HG02623 (cell line): ENCODE data around the gene AP1M1.
A peak's percentile ranks its signal among the peaks of the same experiment; 100 is the strongest.

Source experiments
- ATAC-seq: cut with Tn5 transposase; IDR thresholded peaks from one replicate; pipeline ENCODE4 v1.9.1; 2021; ENCODE audit warnings: moderate library complexity; ENCODE audit not compliant: unreplicated experiment

The AP1M1 gene

GRCh38 chr19:16229322-16229641, 31.6 kb downstream of the AP1M1 start:
- ATAC-seq: no peak

DNA sequence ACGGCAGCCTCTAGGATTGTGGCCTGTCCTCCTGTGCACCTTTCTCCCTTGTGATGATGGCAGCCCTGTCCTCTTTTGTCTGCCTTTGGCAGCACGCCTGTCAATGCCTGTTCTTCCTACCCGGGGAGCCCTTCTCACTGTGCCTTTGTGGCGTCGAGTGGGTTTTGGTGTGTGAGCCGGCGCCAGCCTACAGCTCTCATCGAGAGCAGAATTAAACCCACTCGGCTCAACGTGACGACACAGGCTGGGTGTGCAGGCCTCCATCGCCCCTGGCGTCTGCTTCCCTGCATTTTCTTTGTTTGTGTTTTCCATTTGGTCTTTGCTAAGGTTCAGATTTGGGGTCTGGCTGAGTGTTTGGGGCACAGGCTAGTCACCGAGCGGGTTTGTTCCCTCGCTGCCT, 34.4 kb downstream of the AP1M1 start:
- ATAC-seq: no peak

DNA sequence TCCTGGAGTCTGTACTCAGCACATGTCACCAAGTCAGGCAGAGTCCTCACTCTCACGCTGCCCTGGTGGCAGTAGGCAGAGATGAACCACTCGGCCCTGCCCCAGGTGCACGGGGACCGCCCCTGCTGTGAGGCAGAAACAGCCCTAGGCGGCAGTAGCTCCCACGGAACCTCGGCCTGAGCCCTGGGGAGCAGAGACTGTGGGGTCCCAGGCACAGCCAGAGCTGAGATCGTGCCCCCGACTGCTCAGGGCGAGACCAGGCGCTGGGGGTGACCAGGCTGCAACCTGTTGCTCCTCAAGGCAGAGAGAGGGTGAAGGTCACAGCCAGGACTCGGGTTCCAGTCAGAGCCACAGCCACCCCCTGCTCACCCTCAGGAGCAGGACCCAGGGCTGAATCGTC, 34.9 kb downstream of the AP1M1 start:
- ATAC-seq: no peak

DNA sequence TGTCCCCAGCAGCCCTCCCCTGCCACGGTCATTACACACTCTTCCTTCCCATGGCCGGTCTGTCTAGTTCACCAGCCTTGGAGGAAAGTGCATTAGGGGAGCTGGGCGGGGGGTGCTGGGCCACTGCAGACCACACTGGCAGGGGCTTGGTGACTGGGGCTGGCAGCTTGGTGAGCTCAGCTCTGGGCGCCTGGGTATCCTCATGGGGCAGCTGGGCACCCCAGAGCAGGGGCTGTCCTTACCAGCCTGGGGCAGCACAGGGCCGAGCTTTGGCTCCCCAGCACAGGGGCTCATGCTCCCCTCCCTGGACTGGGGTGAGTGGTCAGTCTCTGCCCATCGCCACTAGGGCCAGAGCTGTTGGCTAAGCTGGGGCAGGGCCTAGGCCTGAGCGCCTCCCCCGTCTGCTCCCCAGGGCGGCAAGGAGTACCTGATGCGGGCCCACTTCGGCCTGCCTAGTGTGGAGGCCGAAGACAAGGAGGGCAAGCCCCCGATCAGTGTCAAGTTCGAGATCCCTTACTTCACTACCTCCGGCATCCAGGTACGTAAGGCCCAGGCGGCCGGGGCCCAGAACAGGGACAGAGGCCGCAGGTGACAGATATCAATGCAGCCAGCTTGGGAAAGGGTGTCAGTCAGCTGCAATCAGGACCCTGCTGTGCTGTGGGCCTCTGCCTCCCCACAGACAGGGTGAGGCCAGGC, 35.5 kb downstream of the AP1M1 start:
- no peak for ATAC-seq

DNA sequence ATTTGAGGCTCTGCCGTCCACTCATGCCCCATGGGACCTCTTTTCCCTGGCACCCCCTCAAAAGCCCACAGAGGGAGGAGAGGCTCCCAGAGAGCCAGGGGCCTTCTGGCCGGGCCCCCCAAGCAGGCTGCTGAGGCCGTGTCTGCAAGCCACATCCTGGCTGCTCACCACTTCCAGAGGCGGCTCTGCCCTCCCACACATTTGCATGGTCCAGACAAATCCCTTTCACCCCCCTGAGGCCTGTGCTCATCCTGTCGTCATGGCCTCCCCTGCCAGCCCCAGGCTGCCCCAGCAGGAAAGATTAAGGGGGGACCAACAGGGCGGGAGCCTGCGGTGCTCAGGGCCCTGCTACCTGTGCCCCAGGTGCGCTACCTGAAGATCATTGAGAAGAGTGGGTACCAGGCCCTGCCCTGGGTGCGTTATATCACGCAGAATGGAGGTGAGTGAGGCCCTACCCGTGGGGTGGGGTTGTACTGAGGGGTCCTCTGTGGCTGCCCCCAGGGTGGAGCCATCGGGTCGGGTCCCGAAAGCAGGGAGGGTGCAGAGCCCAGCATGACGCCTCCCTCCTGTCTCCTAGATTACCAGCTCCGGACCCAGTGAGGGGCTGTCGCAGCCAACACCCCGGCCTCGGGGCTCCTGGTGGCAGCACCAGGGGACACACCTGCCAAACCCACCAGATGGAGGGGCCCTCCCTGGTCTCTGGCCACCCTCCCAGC, 36.3 kb downstream of the AP1M1 start:
- no peak for ATAC-seq

DNA sequence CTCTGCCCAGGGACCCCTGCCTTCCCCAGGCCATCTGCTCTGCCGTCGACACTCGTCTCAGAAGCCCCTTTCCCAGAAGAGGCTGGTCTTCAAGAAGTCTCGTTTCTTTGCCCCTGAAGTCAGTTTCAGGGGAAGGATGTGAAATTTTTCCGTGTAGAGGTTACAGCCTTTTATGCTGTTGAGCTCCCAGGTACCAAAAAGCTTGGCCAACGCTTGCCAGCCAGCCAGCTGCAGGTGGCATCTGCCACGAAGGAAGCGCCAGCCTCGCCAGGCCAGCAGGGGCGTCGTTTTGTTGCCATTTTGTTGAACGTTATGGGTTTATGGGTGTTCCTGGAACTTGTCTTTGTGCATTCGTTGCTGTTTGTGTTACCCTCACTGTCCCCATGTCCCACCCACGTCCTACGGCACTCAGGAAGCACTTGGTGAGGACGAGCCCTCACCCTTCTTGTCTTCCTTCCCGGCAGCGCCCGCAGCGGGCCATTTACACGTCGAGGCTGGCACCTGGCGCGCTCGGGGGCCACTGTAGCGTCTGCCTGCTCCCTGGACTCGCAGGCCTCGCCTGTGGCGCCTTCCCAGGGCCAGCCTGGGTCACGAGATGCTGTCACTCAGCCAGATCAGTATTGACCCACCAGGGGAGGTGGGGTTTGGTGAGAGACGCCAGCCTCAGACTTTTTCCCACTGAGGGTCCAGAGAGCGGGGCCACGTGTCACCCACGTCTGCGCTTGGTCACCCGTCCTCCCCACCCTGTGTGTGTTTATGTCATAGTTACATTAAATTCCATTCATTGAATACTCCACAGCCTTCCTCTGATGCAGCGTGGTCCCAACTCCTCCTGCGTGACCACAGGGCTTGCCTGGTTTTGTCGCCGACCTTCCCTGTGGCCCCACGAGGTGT, 37.1 kb downstream of the AP1M1 start:
- ATAC-seq: no peak

- ATAC-seq: no peak
These were observed 38.3 kb downstream of the AP1M1 start for GRCh38 chr19:16235811-16236652.

DNA sequence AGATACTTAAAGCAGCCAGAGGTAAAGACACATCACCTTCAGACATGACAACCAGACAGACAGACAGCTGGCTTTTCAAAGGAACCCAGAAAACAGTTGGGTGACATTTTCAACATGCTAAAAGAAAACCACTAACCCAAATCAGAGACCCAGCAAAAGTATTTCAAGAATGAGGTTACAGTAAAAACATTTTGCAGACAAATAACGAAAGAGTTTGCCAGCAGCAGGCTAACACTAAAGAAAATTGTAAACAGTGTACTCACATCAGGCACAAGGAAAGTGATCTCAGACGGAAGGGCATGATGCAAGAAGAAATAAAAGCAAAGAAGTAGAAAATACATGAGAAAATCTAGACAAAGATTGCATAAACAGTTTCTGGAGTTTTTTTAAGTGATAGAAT, 46.4 kb downstream of the AP1M1 start:
- ATAC-seq: no peak

- no peak for ATAC-seq
These were observed 49.9 kb downstream of the AP1M1 start for GRCh38 chr19:16247353-16248182.

DNA sequence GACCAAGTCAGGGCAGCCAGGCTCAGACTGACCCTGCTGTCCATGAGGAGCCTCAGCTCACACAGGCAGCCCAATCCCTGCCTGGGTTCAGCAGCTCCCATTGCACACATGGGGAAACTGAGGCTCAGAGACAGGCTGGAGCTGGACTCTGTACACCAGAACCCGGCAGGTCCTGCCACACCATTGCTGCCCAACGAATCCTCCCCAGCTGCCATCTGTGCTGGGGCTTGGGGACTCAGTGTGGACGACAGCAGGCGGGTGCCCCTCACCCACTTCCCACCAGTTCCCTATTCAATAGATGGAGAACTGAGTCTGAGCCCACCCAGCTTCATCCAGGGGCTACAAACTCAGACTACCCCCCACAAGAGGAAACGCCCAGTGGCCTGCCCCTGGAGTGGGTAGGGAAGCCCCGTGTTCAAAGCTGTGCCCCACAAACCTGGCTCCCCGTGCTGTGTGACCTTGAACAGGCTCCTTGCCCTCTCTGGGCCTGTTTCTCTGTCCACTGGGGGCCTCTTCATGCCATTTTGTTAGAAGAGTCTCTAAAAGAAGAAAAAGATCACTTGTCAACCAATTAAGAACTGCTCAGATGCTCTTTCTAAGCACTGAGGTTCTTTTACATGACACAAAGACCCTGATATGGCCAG, 50.8 kb downstream of the AP1M1 start:
- ATAC-seq: no peak

DNA sequence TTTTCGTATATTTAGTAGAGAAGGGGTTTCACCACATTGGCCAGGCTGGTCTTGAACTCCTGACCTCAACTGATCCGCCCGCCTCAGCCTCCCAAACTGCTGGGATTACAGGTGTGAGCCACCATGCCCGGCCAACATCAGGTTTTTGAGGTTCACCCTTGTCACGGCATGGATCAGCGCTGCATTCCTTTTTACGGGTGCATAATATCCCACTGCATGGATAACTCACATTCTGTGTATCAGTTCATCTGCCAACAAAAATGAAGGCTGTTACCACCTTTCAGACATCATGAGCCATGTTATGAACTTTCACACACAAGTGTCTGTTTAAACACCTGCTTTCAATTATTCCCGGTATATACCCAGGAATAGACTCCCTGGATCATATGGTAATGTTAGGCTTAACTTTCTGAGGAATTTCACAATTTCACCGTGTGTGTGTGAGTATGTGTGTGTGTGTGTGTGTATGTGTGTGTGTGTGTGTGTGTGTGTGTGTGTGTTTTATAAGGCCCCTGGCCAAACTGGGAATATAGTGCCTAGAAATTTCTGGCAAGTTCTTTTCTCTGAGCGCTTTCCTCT, 52.2 kb downstream of the AP1M1 start:
- no peak for ATAC-seq

- ATAC-seq: no peak
These were observed 54.9 kb downstream of the AP1M1 start for GRCh38 chr19:16252459-16253205.

DNA sequence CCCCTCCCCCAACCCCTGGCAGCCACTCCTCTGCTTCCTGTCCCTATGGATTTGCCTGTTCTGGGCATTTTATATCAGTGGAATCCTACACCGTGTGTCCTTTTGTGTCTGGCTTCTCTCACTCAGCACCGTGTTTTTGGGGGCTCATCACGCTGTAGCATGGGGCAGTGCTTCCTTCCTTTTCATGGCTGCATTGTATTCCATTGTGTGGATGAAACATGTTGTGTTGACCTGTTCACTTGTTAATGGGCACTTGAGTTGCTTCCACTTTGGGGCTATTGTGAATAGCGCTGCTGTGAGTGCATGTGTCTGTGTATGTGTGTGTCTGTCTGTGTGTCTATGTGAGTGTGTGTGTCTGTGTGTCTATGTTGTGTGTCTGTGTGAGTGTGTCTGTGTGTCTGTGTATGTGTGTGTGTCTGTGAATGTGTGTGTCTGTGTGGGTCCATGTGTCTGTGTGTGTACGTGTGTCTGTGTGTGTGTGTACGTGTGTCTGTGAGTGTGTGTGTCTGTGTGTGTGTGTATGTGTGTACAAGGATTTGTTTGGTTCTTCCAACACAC, 57.2 kb downstream of the AP1M1 start:
- ATAC-seq: no peak

- ATAC-seq: no peak
These were observed 59.8 kb downstream of the AP1M1 start for GRCh38 chr19:16257509-16258002.

GRCh38 chr19:16258440-16258903, 60.8 kb downstream of the AP1M1 start:
- ATAC-seq: no peak

- ATAC-seq: peak; percentile 48
These were observed 61.9 kb downstream of the AP1M1 start for GRCh38 chr19:16259385-16260159.

DNA sequence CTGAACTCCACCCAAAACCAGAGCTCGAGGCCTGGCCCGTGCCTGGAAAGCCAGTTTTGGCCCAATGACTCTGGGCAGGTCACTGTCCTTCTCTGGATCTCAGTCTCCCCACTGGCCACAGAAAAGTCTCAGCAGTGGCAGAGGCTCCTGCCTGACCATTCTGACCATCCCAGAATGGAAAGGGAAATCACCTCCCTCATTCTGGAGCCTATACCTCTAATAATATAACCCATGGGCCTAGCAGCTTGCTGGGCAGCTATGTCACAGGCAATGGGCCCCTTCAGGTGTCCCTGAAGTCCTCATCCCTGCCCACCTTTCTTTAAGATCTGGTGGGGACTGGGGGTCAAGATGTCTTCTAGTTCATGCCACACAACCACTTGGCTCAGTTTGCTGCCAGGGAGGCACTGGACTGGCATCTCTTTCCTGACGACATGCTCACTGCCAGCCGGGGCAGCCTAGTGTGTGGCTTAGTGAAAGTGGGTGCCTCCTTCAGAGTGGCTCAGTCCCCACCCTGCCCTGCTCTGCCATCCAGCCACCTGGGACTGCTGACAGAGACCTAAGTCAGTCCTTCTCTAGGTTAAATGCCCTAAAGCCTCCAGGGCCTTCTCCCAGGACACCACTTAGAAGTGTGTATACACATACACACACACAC, 62.6 kb downstream of the AP1M1 start:
- ATAC-seq: no peak
